ENCODE results near the gene CD79A. TPM values are rescaled to one million over a fixed set of nuclear protein-coding genes. Genes with fewer than 3 reads are reported as not detected.

The CD79A gene
- polyA plus RNA-seq, 3 donors: 1.9 to 2.7 (median 2.1) TPM

GRCh38 chr19:41906271-41906670 is 29.2 kb downstream of the CD79A start:
- intact Hi-C loops (cut with micrococcal nuclease): no loop called here
- H3K4me2 ChIP-seq (replicated peaks; ENCODE audit: extremely low read depth, low read length, poor library complexity, severe bottlenecking): no peak overlapping the region
- no peak overlapping the region for H3K9ac ChIP-seq (ENCODE audit: insufficient read depth, low read length, poor library complexity, severe bottlenecking)
- Mint-ChIP-seq H3K27ac (no peak overlapping the region), H3K36me3 (peaks cover 63 to 65% of the 10 kb centered on the region in 2 donors), H3K4me3 (no peak overlapping the region), H3K27me3 (ENCODE audit: low read depth in 3 of 3) (peaks cover 4 to 16% (median 15%) of the 10 kb centered on the region in 3 donors), H3K4me1 (peaks cover 12% of the 10 kb centered on the region), H3K9me3 (peaks cover 0 to 2% (median 0%) of the 10 kb centered on the region in 7 donors)
- DNase-seq: no peak
- peaks cover 4% of the 10 kb centered on the region for H3K79me2 ChIP-seq (ENCODE audit: insufficient read depth, low read length)
- H4K20me1 ChIP-seq (ENCODE audit: insufficient read depth, low read length): peaks cover 98% of the 10 kb centered on the region
- 60% methylated on average over 2 of the region's 9 CpGs for WGBS (ENCODE audit: insufficient coverage)
- TF ChIP-seq CTCF (IDR thresholded peaks at IDR 0.05): no peak
- H3K9me3 ChIP-seq (replicated peaks in 1 of 2; ENCODE audit: control insufficient read depth in 1 of 2, insufficient read depth in 1 of 2, low read length in 2 of 2): no peaks in the 10 kb centered on the region
- H3K4me3 ChIP-seq (replicated peaks in 1 of 3; ENCODE audit: low read depth in 2 of 3, low read length in 3 of 3): no peak overlapping the region
- peaks cover 2 to 5% of the 10 kb centered on the region in 2 donors for H3K27me3 ChIP-seq (ENCODE audit: control insufficient read depth in 2 of 2, insufficient read depth in 2 of 2, low read length in 2 of 2)
- no peak overlapping the region for H2AFZ ChIP-seq (ENCODE audit: insufficient read depth, low read depth, low read length, poor library complexity, severe bottlenecking)
- H3K4me1 ChIP-seq (ENCODE audit: control insufficient read depth in 1 of 2, insufficient read depth in 2 of 2, low read length in 2 of 2): no peaks in the 10 kb centered on the region
- no peak overlapping the region for H3K27ac ChIP-seq (ENCODE audit: low read depth in 1 of 2, low read length in 2 of 2)
- peaks cover 63 to 67% of the 10 kb centered on the region in 2 donors for H3K36me3 ChIP-seq (replicated peaks in 1 of 2; ENCODE audit: control insufficient read depth in 1 of 2, insufficient read depth in 2 of 2, low read length in 2 of 2)

GRCh38 chr19:41906916-41907680 is 30.0 kb downstream of the CD79A start:
- TF ChIP-seq CTCF (IDR thresholded peaks at IDR 0.05): no peak
- H3K4me1 ChIP-seq (ENCODE audit: control insufficient read depth in 1 of 2, insufficient read depth in 2 of 2, low read length in 2 of 2): no peaks in the 10 kb centered on the region
- WGBS (ENCODE audit: insufficient coverage): 92% methylated on average over 6 of the region's 21 CpGs
- Mint-ChIP-seq H3K9me3 (peaks cover 0 to 4% (median 0%) of the 10 kb centered on the region in 7 donors), H3K27ac (peak overlapping the region in 1 of 7 donors; percentile 37), H3K36me3 (peaks cover 56% of the 10 kb centered on the region in 2 donors), H3K4me1 (peaks cover 17% of the 10 kb centered on the region), H3K27me3 (ENCODE audit: low read depth in 3 of 3) (peaks cover 4 to 23% (median 22%) of the 10 kb centered on the region in 3 donors), H3K4me3 (no peak overlapping the region)
- no peak overlapping the region for H3K4me2 ChIP-seq (replicated peaks; ENCODE audit: extremely low read depth, low read length, poor library complexity, severe bottlenecking)
- intact Hi-C loops (cut with micrococcal nuclease): no loop called here
- no peak overlapping the region for H3K9ac ChIP-seq (ENCODE audit: insufficient read depth, low read length, poor library complexity, severe bottlenecking)
- DNase-seq: no peak
- peaks cover 98% of the 10 kb centered on the region for H4K20me1 ChIP-seq (ENCODE audit: insufficient read depth, low read length)
- H3K27me3 ChIP-seq (ENCODE audit: control insufficient read depth in 2 of 2, insufficient read depth in 2 of 2, low read length in 2 of 2): peaks cover 3 to 13% of the 10 kb centered on the region in 2 donors
- no peak overlapping the region for H3K27ac ChIP-seq (ENCODE audit: low read depth in 1 of 2, low read length in 2 of 2)
- no peaks in the 10 kb centered on the region for H3K79me2 ChIP-seq (ENCODE audit: insufficient read depth, low read length)
- peaks cover 55 to 58% of the 10 kb centered on the region in 2 donors for H3K36me3 ChIP-seq (replicated peaks in 1 of 2; ENCODE audit: control insufficient read depth in 1 of 2, insufficient read depth in 2 of 2, low read length in 2 of 2)
- H3K9me3 ChIP-seq (replicated peaks in 1 of 2; ENCODE audit: control insufficient read depth in 1 of 2, insufficient read depth in 1 of 2, low read length in 2 of 2): peaks cover 0 to 1% of the 10 kb centered on the region in 2 donors
- no peak overlapping the region for H2AFZ ChIP-seq (ENCODE audit: insufficient read depth, low read depth, low read length, poor library complexity, severe bottlenecking)
- no peak overlapping the region for H3K4me3 ChIP-seq (replicated peaks in 1 of 3; ENCODE audit: low read depth in 2 of 3, low read length in 3 of 3)

All from CD14-positive monocyte (primary cell).